Measurements from ENCODE around the gene ZNF524. TPM values are rescaled to one million over a fixed set of nuclear protein-coding genes. Genes with fewer than 3 reads are reported as not detected.

The ZNF524 gene, protein sequence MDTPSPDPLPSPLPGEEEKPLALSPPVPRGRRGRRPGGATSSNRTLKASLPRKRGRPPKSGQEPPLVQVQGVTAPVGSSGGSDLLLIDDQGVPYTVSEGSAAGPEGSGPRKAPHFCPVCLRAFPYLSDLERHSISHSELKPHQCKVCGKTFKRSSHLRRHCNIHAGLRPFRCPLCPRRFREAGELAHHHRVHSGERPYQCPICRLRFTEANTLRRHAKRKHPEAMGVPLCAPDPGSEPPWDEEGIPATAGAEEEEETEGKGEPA
- 10.3 and 13.5 TPM in 2 replicates for total RNA-seq (2013; cell fraction: nucleolus; rRNA removed)
- total RNA-seq (2014; rRNA removed) (15.6 and 18.6 TPM in 2 replicates), total RNA-seq (2014; rRNA removed; fragmentation: Illumina TruSeq; extraction: Trizol) (3.7 and 3.8 TPM in 2 replicates), total RNA-seq (2021) (14.7 and 17.2 TPM in 2 replicates), polyA plus RNA-seq (2011; rRNA removed) (1.5 and 3.7 TPM in 2 replicates), polyA plus RNA-seq (2014; fragmentation: Illumina TruSeq; extraction: Trizol) (1.1 TPM in 1 of 2 replicates, not detected in the other), polyA plus RNA-seq (2014; fragmentation: Nextera tagmentation; extraction: Ambion mirVana) (under 1 TPM in 1 of 2 experiments, not detected in 1; 0.47 TPM), polyA plus RNA-seq (2014; rRNA removed) (13.9 and 15.0 TPM in 2 replicates), polyA plus RNA-seq (2016; fragmentation: Nextera tagmentation; extraction: Ambion mirVana) (10 to 100 TPM; 12.4 to 12.8 TPM), polyA minus RNA-seq (2011; rRNA and poly(A)+ RNA removed) (1.1 and 3.7 TPM in 2 replicates), Bru-seq, nascent RNA (percentile 64 among the genes with signal in this experiment), BruChase-seq, experiment 1, labeled RNA remaining after a 6-hour chase (percentile 50 among the genes with signal in this experiment), BruChase-seq, experiment 2, labeled RNA remaining after a 2-hour chase (percentile 58 among the genes with signal in this experiment)
- polyA plus RNA-seq (2011; ENCODE audit: low read depth), result 1.4 TPM
- polyA plus RNA-seq (2011; cell fraction: cytosol; rRNA removed), result 7.5 and 14.6 TPM in 2 replicates
- polyA plus RNA-seq (2011; cell fraction: nucleus; rRNA removed), result 17.2 and 20.1 TPM in 2 replicates
- 7.8 and 10.7 TPM in 2 replicates for polyA plus RNA-seq (2012)
- 4.4 and 6.4 TPM in 2 replicates for polyA minus RNA-seq (2011; cell fraction: cytosol; rRNA and poly(A)+ RNA removed)
- 4.2 and 6.7 TPM in 2 replicates for polyA minus RNA-seq (2011; cell fraction: nucleus; rRNA and poly(A)+ RNA removed)
- long read RNA-seq, experiment 1, transcript ZNF524-201 (2 exons, 1,102 nt), result major isoform, 10 of 11 reads
- long read RNA-seq, experiment 1, partial matches to known transcripts, result 0 of 11 reads
- long read RNA-seq, experiment 1, other reads (novel, unspliced or antisense), result 0 of 11 reads
- long read RNA-seq, experiment 2, result 0 reads

GRCh38 chr19:55599842-55600661 is at the start of gene ZNF524:
Gene ZNF524 (plus strand): TSS chr19:55600288. CDS start chr19:55602113, 1,825 bp downstream.
- Histone ChIP-seq H4K20me1 (ENCODE audit: control insufficient read depth, insufficient read depth) (no peaks in the 10 kb centered on the region), H3K4me1 (ENCODE audit: control insufficient read depth, insufficient read depth, low read length) (peaks cover 10% of the 10 kb centered on the region; the same call in 1 of the 2 replicates), H3K27ac (ENCODE audit: control insufficient read depth, insufficient read depth) (peak within 1 kb of the TSS; percentile 99), H3K9ac (ENCODE audit: control insufficient read depth, insufficient read depth, low read length) (peak within 1 kb of the TSS; percentile 95), H3K9me3 (replicated peaks; ENCODE audit: control insufficient read depth, insufficient read depth, low read length) (peaks cover under 1% of the 10 kb centered on the region; the same call in 2 of the 3 replicates), H3K27me3 (replicated peaks in 1 of 2; ENCODE audit: control insufficient read depth in 2 of 2, insufficient read depth in 2 of 2, low read length in 1 of 2) (no peaks in the 10 kb centered on the region), H2AFZ (ENCODE audit: control insufficient read depth, low read depth, low read length) (peak within 1 kb of the TSS; percentile 99), H3K79me2 (ENCODE audit: control insufficient read depth, insufficient read depth, low read length) (peaks cover 10% of the 10 kb centered on the region), H3K36me3 (ENCODE audit: control insufficient read depth in 2 of 2, insufficient read depth in 2 of 2, low read length in 1 of 2) (peaks cover 0 to 6% of the 10 kb centered on the region in 2 experiments; a peak in 1 of 4 replicates), H3K4me2 (ENCODE audit: control insufficient read depth, insufficient read depth) (peak within 1 kb of the TSS; percentile 96), H3K4me3 (peak within 1 kb of the TSS; percentile 88)
- SMC1A ChIA-PET (ENCODE audit: uncharacterized antibody, unreplicated experiment), result interaction anchor here (0.9 to 2.3 kb wide), 4 partner anchors 32 to 123 kb away, joined by 3 to 16 read pairs (median 4); partner anchors contain the start of gene NAT14
- ATAC-seq, result peak; percentile 74
- intact Hi-C loops (cut with micrococcal nuclease; ENCODE audit: unreplicated experiment) (loop anchor here (5.0 kb wide), 1 partner anchor 42 kb away; the partner anchor contains the start of genes ZNF580 and ZNF581), in situ Hi-C loops (cut with MboI) (no loop called here)
- peak; percentile 84 for FAIRE-seq
- CTCF ChIA-PET, result interaction anchor here (1.8 to 2.4 kb wide), 5 partner anchors 26 to 96 kb away, joined by 6 to 11 read pairs (median 9); partner anchors contain the start of gene U2AF2
- BruUV-seq (replicated peaks), result no TSS peak
- POLR2A ChIA-PET, result interaction anchor here (0.6 to 1.6 kb wide), 17 partner anchors 11 to 1481 kb away, joined by 3 to 8 read pairs (median 5); partner anchors contain the start of genes HSPBP1, TMEM238, U2AF2 and ZNF579
- DNase-seq (ENCODE audit: low read depth, low spot score), result no peak
- RAD21 ChIA-PET (ENCODE audit: unreplicated experiment), result interaction anchor here (1.2 to 2.6 kb wide), 9 partner anchors 11 to 216 kb away, joined by 4 to 11 read pairs (median 4); partner anchors contain the start of genes TMEM238, ZNF579, ZNF628 and ZNF784
- 1% methylated on average over 37 of the region's 97 CpGs for WGBS (ENCODE audit: insufficient coverage, insufficient replicate concordance, low lambda C conversion rate, missing lambda C conversion rate)
- TF ChIP-seq MTA3 (IDR thresholded peaks at IDR 0.05; ENCODE audit: borderline replicate concordance, low read length) (no peak), MAX (IDR thresholded peaks at IDR 0.05; ENCODE audit: low read depth, low read length) (no peak), CHD1 (IDR thresholded peaks at IDR 0.05; ENCODE audit: low read depth, low read length) (no peak), LARP7 (IDR thresholded peaks at IDR 0.05) (no peak; the same call in none of the 2 replicates), ZNF274 (IDR thresholded peaks at IDR 0.05; ENCODE audit: insufficient read depth, insufficient read length) (no peak), SIX5 (IDR thresholded peaks at IDR 0.05; ENCODE audit: low read depth, low read length, severe bottlenecking) (peak; percentile 50), EZH2 (IDR thresholded peaks at IDR 0.05; ENCODE audit: borderline replicate concordance, control insufficient read depth, low read depth, low read length) (no peak), EGR1 (IDR thresholded peaks at IDR 0.05; ENCODE audit: borderline replicate concordance in 1 of 2, low read depth in 2 of 2, low read length in 2 of 2) (peak in 1 of 2 experiments; percentile 94; a peak in 2 of 3 replicates), SUZ12 (IDR thresholded peaks at IDR 0.05; ENCODE audit: unreplicated experiment) (no peak), NFIC (IDR thresholded peaks at IDR 0.05; ENCODE audit: low read depth, low read length) (no peak), SPI1 (IDR thresholded peaks at IDR 0.05; ENCODE audit: borderline replicate concordance, insufficient read depth, low read depth, low read length) (no peak), IKZF2 (IDR thresholded peaks at IDR 0.05) (no peak), JUNB (IDR thresholded peaks at IDR 0.05) (no peak)
- TF ChIP-seq, protein P1, sequence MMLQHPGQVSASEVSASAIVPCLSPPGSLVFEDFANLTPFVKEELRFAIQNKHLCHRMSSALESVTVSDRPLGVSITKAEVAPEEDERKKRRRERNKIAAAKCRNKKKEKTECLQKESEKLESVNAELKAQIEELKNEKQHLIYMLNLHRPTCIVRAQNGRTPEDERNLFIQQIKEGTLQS (IDR thresholded peaks at IDR 0.05; ENCODE audit: borderline replicate concordance, extremely low read depth, low read depth, low read length), result no peak
- TF ChIP-seq, protein P2, sequence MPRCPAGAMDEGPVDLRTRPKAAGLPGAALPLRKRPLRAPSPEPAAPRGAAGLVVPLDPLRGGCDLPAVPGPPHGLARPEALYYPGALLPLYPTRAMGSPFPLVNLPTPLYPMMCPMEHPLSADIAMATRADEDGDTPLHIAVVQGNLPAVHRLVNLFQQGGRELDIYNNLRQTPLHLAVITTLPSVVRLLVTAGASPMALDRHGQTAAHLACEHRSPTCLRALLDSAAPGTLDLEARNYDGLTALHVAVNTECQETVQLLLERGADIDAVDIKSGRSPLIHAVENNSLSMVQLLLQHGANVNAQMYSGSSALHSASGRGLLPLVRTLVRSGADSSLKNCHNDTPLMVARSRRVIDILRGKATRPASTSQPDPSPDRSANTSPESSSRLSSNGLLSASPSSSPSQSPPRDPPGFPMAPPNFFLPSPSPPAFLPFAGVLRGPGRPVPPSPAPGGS (IDR thresholded peaks at IDR 0.05; ENCODE audit: borderline replicate concordance, insufficient read depth, low read depth, low read length, poor library complexity, severe bottlenecking), result no peak

All from GM12878 (cell line).